ENCODE results near the gene MED7. TPM values are rescaled to one million over a fixed set of nuclear protein-coding genes. Genes with fewer than 3 reads are reported as not detected.

MED7 gene
- total RNA-seq, 1 donor from 2014 or later: 9.5 TPM

DNA sequence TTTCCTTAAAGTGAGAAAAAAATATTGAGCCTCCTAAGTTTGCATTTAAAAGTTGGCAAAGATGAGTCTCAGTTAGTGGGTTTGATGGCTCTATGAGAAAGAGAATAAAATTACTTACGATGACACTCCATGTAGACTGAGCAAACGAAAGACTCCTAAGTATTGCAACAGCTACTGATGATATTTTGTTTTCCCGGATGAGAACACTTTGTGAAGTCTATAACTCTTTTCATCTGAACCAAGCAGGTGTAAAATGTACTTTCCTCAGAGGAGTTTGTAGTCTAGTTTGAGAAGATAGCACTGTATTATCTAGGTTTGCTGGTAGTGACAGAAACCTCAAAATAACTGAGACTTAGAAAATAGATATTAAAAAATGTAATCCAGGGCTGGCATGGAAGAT lies 36.3 kb upstream of the MED7 start:
- DNase-seq (ENCODE audit: low spot score): no peak
- no peaks in the 10 kb centered on the region for H3K27me3 Mint-ChIP-seq (ENCODE audit: unreplicated experiment)
- H3K9me3 Mint-ChIP-seq (ENCODE audit: unreplicated experiment): no peaks in the 10 kb centered on the region
- H3K36me3 Mint-ChIP-seq (ENCODE audit: low read depth, unreplicated experiment): no peaks in the 10 kb centered on the region
- H3K4me1 Mint-ChIP-seq (ENCODE audit: unreplicated experiment): no peaks in the 10 kb centered on the region
- H3K27ac Mint-ChIP-seq (ENCODE audit: unreplicated experiment): no peak overlapping the region
- TF ChIP-seq, protein P1, sequence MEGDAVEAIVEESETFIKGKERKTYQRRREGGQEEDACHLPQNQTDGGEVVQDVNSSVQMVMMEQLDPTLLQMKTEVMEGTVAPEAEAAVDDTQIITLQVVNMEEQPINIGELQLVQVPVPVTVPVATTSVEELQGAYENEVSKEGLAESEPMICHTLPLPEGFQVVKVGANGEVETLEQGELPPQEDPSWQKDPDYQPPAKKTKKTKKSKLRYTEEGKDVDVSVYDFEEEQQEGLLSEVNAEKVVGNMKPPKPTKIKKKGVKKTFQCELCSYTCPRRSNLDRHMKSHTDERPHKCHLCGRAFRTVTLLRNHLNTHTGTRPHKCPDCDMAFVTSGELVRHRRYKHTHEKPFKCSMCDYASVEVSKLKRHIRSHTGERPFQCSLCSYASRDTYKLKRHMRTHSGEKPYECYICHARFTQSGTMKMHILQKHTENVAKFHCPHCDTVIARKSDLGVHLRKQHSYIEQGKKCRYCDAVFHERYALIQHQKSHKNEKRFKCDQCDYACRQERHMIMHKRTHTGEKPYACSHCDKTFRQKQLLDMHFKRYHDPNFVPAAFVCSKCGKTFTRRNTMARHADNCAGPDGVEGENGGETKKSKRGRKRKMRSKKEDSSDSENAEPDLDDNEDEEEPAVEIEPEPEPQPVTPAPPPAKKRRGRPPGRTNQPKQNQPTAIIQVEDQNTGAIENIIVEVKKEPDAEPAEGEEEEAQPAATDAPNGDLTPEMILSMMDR (IDR thresholded peaks at IDR 0.05; ENCODE audit: unreplicated experiment): no peak
- no peak overlapping the region for H3K4me3 Mint-ChIP-seq (ENCODE audit: unreplicated experiment)

DNA sequence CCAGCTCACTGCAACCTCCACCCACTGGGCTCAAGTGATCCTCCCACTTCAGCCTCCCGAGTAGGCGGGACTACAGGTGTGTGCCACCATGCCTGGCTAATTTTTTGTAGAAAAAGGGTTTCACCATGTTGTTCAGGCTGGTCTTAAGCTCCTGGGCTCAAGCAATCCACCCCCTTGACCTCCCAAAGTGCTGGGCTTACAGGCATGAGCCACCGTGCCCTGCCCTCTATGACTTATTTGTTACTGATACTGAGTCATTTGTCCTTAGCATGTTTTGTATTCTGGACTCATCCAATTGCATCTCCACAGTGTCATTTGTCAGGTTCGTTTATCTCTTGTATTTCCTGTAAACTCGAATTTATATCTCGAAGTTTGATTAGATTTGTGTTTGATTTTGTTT lies 35.3 kb upstream of the MED7 start:
- Mint-ChIP-seq H3K27ac (ENCODE audit: unreplicated experiment) (no peak overlapping the region), H3K4me3 (ENCODE audit: unreplicated experiment) (no peak overlapping the region), H3K9me3 (ENCODE audit: unreplicated experiment) (no peaks in the 10 kb centered on the region), H3K4me1 (ENCODE audit: unreplicated experiment) (no peaks in the 10 kb centered on the region), H3K36me3 (ENCODE audit: low read depth, unreplicated experiment) (no peaks in the 10 kb centered on the region), H3K27me3 (ENCODE audit: unreplicated experiment) (no peaks in the 10 kb centered on the region)
- DNase-seq (ENCODE audit: low spot score): no peak
- TF ChIP-seq, protein P1 (IDR thresholded peaks at IDR 0.05; ENCODE audit: unreplicated experiment): no peak

DNA sequence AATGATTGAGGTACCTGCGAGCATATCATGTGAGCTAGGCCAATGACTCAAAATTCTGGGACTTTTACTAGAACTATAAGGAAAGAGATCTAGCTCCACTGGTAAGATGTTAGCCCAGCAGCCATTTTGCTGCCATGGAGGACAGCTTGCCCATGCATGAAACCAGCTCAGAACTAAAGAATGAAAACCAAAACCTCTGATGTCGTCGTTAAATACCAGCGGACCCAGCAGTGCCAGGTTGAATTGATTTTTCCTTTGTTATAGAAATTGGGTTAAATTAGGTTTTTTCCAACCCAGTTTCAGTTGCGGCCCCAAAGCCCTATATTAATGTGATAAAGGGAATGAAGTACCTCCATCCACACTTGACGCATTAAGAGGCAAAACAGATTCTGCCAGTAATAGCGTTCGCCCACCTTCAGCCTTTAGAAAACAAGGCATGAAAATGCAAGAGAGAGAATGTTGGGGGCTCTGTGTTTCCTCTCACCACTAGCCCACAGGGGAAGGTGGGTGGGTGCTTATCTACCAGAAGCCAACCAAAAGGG lies 32.5 kb upstream of the MED7 start:
- no peak for DNase-seq (ENCODE audit: low spot score)
- H3K36me3 Mint-ChIP-seq (ENCODE audit: low read depth, unreplicated experiment): no peaks in the 10 kb centered on the region
- H3K27ac Mint-ChIP-seq (ENCODE audit: unreplicated experiment): no peak overlapping the region
- H3K4me1 Mint-ChIP-seq (ENCODE audit: unreplicated experiment): peaks cover 5% of the 10 kb centered on the region
- no peaks in the 10 kb centered on the region for H3K9me3 Mint-ChIP-seq (ENCODE audit: unreplicated experiment)
- no peak overlapping the region for H3K4me3 Mint-ChIP-seq (ENCODE audit: unreplicated experiment)
- H3K27me3 Mint-ChIP-seq (ENCODE audit: unreplicated experiment): no peaks in the 10 kb centered on the region
- TF ChIP-seq, protein P1 (IDR thresholded peaks at IDR 0.05; ENCODE audit: unreplicated experiment): no peak

DNA sequence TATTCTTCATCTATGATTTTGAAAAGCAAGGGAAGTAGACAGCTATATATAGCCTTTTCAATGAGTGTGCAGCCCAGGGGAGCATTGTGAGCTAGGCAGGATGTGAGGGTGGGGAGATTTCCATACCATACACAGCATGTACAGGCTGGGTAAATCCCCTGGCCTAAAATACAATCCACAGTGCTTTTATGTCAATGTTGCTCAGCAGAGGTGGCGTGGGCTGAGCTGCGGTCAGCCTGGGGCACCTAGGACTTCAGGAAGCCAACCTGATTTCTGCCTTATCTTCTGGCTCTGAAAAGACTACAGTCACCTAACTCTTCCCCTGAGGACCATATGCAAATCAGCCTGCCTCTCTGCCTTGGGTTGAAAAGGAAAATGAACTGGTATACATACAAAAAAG lies 29.7 kb upstream of the MED7 start:
- H3K27ac Mint-ChIP-seq (ENCODE audit: unreplicated experiment): no peak overlapping the region
- H3K9me3 Mint-ChIP-seq (ENCODE audit: unreplicated experiment): no peaks in the 10 kb centered on the region
- peaks cover 5% of the 10 kb centered on the region for H3K4me1 Mint-ChIP-seq (ENCODE audit: unreplicated experiment)
- H3K27me3 Mint-ChIP-seq (ENCODE audit: unreplicated experiment): peaks cover 2% of the 10 kb centered on the region
- H3K36me3 Mint-ChIP-seq (ENCODE audit: low read depth, unreplicated experiment): no peaks in the 10 kb centered on the region
- DNase-seq (ENCODE audit: low spot score): no peak
- TF ChIP-seq, protein P1 (IDR thresholded peaks at IDR 0.05; ENCODE audit: unreplicated experiment): no peak
- H3K4me3 Mint-ChIP-seq (ENCODE audit: unreplicated experiment): no peak overlapping the region

DNA sequence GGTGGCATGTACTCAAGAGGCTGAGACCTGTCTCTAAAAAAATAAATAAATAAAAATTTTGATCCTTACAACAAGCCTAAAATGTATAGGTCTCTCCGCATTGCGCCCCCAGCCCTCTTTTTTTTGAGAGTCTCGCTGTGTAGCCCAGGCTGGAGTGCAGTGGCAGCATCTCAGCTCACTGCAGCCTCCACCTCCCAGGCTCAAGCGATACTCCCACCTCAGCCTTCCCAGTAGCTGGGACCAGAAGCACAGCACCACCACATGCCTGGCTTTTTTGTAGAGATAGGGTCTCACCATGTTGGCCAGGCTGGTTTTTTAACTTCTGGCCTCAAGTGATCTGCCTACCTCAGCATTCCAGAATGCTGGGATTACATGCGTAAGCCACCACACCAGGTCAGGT lies 25.6 kb upstream of the MED7 start:
- TF ChIP-seq, protein P1 (IDR thresholded peaks at IDR 0.05; ENCODE audit: unreplicated experiment): no peak
- Mint-ChIP-seq H3K27me3 (ENCODE audit: unreplicated experiment) (peaks cover 2% of the 10 kb centered on the region), H3K9me3 (ENCODE audit: unreplicated experiment) (no peaks in the 10 kb centered on the region), H3K36me3 (ENCODE audit: low read depth, unreplicated experiment) (no peaks in the 10 kb centered on the region), H3K4me3 (ENCODE audit: unreplicated experiment) (no peak overlapping the region), H3K27ac (ENCODE audit: unreplicated experiment) (no peak overlapping the region), H3K4me1 (ENCODE audit: unreplicated experiment) (peaks cover 5% of the 10 kb centered on the region)
- no peak for DNase-seq (ENCODE audit: low spot score)

All from endothelial cell (in vitro differentiated cells).